ENCODE results near the gene TBC1D22A. TPM values are rescaled to one million over a fixed set of nuclear protein-coding genes. Genes with fewer than 3 reads are reported as not detected.
A peak's percentile ranks its signal among the peaks of the same experiment; 100 is the strongest.

The TBC1D22A gene
- total RNA-seq, 4 donors from 2014 or later, result 15.6 to 21.7 (median 20.5) TPM

GRCh38 chr22:46734830-46735453, 27.5 kb upstream of the TBC1D22A start:
- Histone ChIP-seq H3K9me3 (no peaks in the 10 kb centered on the region), H3K27me3 (no peaks in the 10 kb centered on the region), H3K36me3 (no peaks in the 10 kb centered on the region), H3K27ac (peak overlapping the region; percentile 78 to 98 (median 86)), H3K4me3 (peak overlapping the region in 2 of 4 donors; percentile 97 to 100), H3K4me1 (peaks cover 63 to 93% (median 74%) of the 10 kb centered on the region in 3 donors)
- TF ChIP-seq POLR2A (IDR thresholded peaks at IDR 0.05) (no peak), CTCF (IDR thresholded peaks at IDR 0.05) (no peak)
- DNase-seq, result no peak
- intact Hi-C loops (cut with DNase I), result no loop called here
- WGBS, 2 donors, result 27 to 31% methylated on average over 8 to 12 of the region's 12 CpGs

DNA sequence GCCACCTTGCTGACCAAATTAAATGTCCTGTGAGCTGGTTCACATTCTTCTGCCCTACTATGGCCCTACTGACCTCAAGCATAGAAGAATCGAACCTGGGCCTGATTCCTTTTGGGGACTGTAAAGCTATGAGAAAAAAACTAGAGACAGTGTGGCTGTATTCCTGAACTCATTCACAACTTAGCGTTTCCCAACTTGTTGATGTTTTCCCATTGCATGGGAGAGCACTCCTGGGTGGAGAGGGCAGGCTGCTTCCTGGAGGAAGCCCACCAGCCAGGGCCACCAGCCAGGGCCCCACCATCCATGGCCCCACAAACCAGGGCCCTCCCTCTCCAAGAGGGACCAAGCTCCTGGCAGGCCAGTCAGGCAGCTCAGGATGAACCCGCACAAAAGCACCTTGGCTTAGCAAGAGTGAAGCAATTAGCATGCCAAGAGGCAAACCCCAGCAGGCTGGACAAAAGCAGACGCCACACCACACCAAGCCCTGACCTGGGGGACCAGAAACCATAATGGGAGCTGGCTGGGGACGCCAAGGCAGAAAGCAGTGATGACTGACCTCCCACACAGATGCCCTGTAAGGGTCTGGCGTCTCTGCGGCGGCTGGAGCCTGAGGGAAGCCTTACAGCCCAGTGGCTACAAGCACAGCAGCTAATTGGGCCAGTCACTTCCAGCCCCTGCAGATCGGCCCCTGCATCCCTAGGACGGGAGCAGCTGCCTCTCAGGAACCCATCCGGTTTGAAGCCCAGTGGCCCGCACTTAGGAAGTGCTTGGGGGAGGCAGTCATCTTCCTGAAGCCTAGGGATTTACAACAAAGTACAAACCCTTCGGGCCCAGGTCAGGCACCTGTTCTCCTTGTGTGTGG, 26.5 kb upstream of the TBC1D22A start:
- Histone ChIP-seq H3K27ac (peak overlapping the region; percentile 78 to 98 (median 86)), H3K9me3 (no peaks in the 10 kb centered on the region), H3K27me3 (no peaks in the 10 kb centered on the region), H3K4me3 (peak overlapping the region in 3 of 4 donors; percentile 78 to 100 (median 97)), H3K36me3 (no peaks in the 10 kb centered on the region), H3K4me1 (peaks cover 60 to 88% (median 65%) of the 10 kb centered on the region in 3 donors)
- intact Hi-C loops (cut with DNase I), result no loop called here
- WGBS, 2 donors, result 52 to 75% methylated on average over 2 to 7 of the region's 13 CpGs
- DNase-seq, result no peak
- TF ChIP-seq POLR2A (IDR thresholded peaks at IDR 0.05), result no peak
- TF ChIP-seq CTCF (IDR thresholded peaks at IDR 0.05), result no peak

GRCh38 chr22:46736705-46737104, 25.7 kb upstream of the TBC1D22A start:
- no peak for TF ChIP-seq CTCF (IDR thresholded peaks at IDR 0.05)
- TF ChIP-seq POLR2A (IDR thresholded peaks at IDR 0.05), result no peak
- Histone ChIP-seq H3K36me3 (no peaks in the 10 kb centered on the region), H3K4me3 (peak overlapping the region; percentile 77 to 100 (median 88)), H3K4me1 (peaks cover 53 to 81% (median 57%) of the 10 kb centered on the region in 3 donors), H3K9me3 (no peaks in the 10 kb centered on the region), H3K27ac (peak overlapping the region; percentile 78 to 98 (median 86)), H3K27me3 (no peaks in the 10 kb centered on the region)
- intact Hi-C loops (cut with DNase I), result no loop called here
- WGBS, 2 donors, result 34 to 43% methylated on average over 7 of the region's 8 CpGs
- DNase-seq, result no peak

DNA sequence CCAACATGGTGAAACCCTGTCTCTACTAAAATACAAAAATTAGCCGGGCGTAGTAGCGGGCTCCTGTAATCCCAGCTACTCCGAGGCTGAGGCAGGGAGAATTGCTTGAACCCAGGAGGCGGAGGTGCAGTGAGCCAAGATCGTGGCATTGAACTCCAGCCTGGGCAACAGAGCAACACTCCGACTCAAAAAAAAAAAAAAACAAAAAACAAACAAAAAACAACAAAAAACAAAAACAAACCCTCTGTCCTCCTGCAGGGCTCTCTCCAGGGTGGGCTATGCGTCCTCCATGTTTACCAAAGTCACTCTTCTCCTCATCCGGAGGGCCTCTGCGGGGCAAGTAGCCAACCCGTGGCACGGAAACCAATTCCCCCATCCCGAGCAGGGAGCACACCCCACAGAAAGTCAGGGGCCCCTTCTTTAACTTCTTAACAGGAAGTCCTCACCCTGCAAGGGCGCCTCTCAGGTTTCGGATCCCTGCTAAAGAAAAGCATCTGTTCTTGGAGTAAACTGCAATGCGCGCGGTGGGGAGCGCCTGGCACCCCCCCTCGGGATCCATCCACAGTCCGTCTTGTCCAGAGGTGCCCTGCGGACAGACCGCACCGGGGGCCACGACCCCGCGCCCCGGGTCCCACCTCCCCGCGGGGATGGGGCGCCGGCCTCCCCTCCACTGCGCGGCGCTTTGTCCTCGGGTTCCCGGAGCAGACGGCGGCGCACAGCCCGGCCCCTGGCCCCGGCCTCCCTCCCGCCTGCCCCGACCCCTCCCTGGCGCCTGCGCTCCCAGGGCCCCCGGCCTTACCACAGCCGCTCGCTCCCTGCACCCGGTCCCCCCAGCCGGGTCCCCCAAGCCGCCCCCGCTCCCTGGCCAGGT, 25.1 kb upstream of the TBC1D22A start:
- Histone ChIP-seq H3K4me1 (peaks cover 48 to 75% (median 51%) of the 10 kb centered on the region in 3 donors), H3K27ac (peak overlapping the region; percentile 81 to 98 (median 94)), H3K9me3 (no peaks in the 10 kb centered on the region), H3K4me3 (peak overlapping the region; percentile 77 to 100 (median 88)), H3K27me3 (no peaks in the 10 kb centered on the region), H3K36me3 (no peaks in the 10 kb centered on the region)
- TF ChIP-seq POLR2A (IDR thresholded peaks at IDR 0.05) (no peak), CTCF (IDR thresholded peaks at IDR 0.05) (no peak)
- 4 to 9% methylated on average over 11 to 15 of the region's 53 CpGs for WGBS, 2 donors
- DNase-seq, result no peak
- intact Hi-C loops (cut with DNase I), result no loop called here
